ENCODE measurements around the gene SNAP25.

The SNAP25 gene

GRCh38 chr20:10218536-10219451 is at the start of gene SNAP25:
Gene SNAP25, plus strand, starts transcription at chr20:10218830. Its CDS starts 56,662 bp downstream, at chr20:10275492.
- DNase-seq: peak in 4 of 6 experiments; percentile 6 to 31 (median 10)

DNA sequence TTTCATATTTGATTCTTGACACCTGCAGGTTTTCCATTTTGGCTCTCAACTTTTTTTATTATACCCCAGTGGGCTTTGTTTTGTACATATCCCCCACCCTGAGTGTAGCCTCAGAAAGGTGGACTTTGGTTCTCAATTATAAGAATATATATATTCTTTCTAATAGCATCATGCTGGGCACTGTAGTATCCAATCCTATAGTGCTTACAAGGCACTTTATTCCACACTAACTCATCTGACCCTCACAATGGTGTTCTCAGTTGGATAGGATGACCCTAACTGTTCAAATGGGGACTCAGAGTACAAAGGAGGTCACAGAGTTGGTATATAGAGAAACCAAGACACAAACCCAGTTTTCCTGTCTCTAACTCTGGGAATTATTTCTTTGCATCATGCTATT is 48.9 kb upstream of the SNAP25 start:
- no peak for DNase-seq

- no peak for DNase-seq
Observed at GRCh38 chr20:10170261-10170660, 48.4 kb upstream of the SNAP25 start.

GRCh38 chr20:10171864-10172751 is 46.5 kb upstream of the SNAP25 start:
- DNase-seq: no peak

- DNase-seq: no peak
Observed at GRCh38 chr20:10172998-10173655, 45.5 kb upstream of the SNAP25 start.

- DNase-seq: no peak
Observed at GRCh38 chr20:10174400-10174799, 44.2 kb upstream of the SNAP25 start.

GRCh38 chr20:10177326-10177725 is 41.3 kb upstream of the SNAP25 start:
- DNase-seq: no peak

GRCh38 chr20:10178091-10178490 is 40.5 kb upstream of the SNAP25 start:
- DNase-seq: no peak

DNA sequence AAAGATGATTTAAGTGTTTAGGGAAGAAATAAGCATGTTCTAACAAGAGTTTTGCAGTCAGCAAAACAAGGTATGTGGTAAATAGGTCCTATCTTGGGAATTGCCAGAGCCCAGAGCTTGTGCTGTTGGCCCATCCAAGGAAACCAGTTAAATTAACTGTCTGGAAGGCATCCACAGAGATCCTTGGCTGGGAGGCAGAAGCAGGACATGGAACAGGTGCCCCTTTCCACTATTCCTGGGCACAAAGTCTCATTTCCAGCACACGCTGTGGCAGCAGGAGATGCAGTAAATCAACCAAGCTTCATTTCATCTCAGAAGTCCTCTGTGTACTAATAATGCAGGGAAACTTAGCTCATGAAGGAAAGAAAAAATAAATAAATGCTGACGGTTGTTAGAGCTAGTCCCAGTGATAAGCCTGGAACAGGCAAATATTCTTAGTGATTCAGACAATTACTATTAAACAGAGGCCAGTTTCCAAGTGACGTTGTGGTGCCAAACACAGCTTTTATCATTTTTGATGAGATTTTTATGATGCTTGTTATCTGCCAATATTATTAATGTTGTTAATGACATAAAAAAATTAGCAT is 39.8 kb upstream of the SNAP25 start:
- DNase-seq: no peak

- no peak for DNase-seq
Observed at GRCh38 chr20:10179574-10180298, 38.9 kb upstream of the SNAP25 start.

GRCh38 chr20:10180651-10181235 is 37.9 kb upstream of the SNAP25 start:
- DNase-seq: no peak

DNA sequence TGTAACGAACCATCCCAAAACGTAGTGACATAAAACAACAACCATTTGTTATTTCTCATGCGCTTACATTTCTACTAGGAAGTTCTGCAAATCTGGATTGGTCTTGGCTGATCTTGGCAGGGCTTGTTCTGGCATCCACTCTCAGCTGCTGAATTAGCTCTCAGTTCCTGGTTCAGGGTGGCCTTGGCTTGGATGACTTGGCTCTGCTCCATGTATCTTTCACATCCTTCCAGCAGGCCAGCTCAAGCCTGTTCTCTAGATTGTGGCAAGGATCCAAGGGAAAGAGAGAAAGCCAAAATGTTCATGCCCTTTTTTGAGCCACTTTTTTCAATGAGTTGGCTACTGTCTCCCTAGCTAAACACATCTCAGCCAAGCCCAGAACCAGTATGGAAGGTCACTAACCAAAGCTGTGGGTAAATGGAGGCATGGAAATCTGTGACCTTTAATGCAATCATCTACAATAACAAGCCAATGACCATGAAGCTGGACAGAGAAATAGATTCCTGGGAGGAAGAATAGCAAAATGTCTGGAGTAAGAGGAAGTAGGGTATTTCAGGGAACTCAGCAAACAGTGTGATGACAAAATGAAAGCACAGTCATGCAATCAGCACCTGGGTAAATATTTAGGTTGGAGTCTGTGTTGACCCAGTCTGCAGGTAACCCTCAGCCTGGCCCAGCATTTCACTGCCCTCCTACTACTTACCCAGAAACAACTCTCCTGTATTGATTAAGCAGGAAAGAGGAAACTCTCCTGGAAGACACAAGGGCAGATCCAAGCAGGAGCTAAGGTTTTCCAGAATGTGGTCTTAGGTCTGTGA is 32.7 kb upstream of the SNAP25 start:
- DNase-seq: no peak

- no peak for DNase-seq
Observed at GRCh38 chr20:10190456-10190855, 28.2 kb upstream of the SNAP25 start.

DNA sequence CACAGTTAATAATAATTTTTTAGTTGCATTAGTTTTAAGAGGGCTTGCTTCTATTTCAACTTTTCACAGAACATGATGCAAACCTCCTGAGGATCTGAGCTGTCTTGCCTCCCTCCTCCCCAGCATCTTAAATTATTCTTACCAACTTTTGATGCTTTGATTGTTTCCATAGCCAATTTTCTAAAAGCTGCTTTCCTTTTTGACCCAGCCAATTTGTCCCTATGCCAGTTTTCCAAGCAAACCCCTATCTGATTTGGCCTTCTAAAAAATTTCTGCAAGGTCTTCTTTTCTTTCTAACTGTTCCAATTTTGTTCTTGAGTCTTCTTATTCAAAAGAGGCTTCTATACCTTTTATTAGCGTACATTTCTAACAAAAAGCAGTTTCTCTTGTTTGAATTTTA is 26.5 kb upstream of the SNAP25 start:
- no peak for DNase-seq

- DNase-seq: no peak
Observed at GRCh38 chr20:10194166-10194565, 24.5 kb upstream of the SNAP25 start.

- no peak for DNase-seq
Observed at GRCh38 chr20:10200330-10200729, 18.3 kb upstream of the SNAP25 start.

DNA sequence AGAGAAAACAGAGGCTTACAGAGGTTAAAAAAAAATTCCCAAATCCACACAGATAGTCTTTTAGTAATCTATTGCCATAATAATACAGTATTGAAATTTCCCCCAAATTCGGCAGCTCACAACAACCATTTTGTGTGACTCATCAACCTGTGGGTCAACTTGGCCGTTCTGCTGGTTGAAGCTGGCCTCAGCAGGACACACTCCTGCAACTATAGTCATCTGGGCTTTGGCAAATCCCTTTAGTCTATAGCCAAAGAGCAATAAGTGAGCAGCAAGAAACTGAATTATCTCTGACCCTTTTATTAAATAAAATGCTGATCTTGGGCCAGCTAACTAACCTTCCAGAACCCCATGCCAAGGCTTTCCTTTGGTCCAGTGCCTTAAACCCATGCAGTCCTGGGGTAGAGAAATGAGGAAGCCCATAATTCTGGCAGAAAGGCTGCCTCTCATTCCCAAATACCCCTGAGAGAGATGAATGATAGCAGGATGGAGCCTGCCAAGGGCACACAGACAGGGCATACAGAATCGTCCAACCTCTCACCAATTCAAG is 17.2 kb upstream of the SNAP25 start:
- DNase-seq: no peak

GRCh38 chr20:10209091-10209490 is 9.5 kb upstream of the SNAP25 start:
- no peak for DNase-seq

- no peak for DNase-seq
Observed at GRCh38 chr20:10213526-10213925, 5.1 kb upstream of the SNAP25 start.

GRCh38 chr20:10216146-10216791 is 2.4 kb upstream of the SNAP25 start:
- DNase-seq: no peak
